NT2/D1 (cell line): ENCODE data around the gene RNPS1.

Source experiments
- SUZ12 ChIP-seq: IDR thresholded peaks from 2 replicates; pipeline ENCODE4 v1.6.1; 2011; ENCODE audit not compliant: insufficient read length, insufficient read depth; ENCODE audit errors: extremely low read depth
- YY1 ChIP-seq: IDR thresholded peaks from 2 replicates; pipeline ENCODE4 v1.6.1; 2011; ENCODE audit not compliant: insufficient read length, insufficient read depth
- ZNF274 ChIP-seq: IDR thresholded peaks from 2 replicates; pipeline ENCODE4 v1.6.1; 2011; ENCODE audit warnings: mild to moderate bottlenecking, low read depth, low read length

- TF ChIP-seq SUZ12, result no peak
- TF ChIP-seq YY1, result no peak
- TF ChIP-seq ZNF274, result no peak
Measured at GRCh38 chr16:2231016-2231931, 36.7 kb downstream of the RNPS1 start.
